GM19324 (cell line): Measurements from ENCODE around the gene MYO7B.
"Not testable (repeated sequence)": the region's sequence is repeated elsewhere in the genome, so short reads cannot be mapped to it uniquely, and the experiment has no call there.

Experiments used
- ATAC-seq: cut with Tn5 transposase; IDR thresholded peaks from one replicate; pipeline ENCODE4 v1.9.1; 2021; ENCODE audit warnings: mild to moderate bottlenecking, moderate library complexity; ENCODE audit not compliant: unreplicated experiment, low FRiP score

The MYO7B gene

GRCh38 chr2:127523269-127523939 is 12.1 kb upstream of the MYO7B start:
- no peak for ATAC-seq

GRCh38 chr2:127524198-127524834 is 11.2 kb upstream of the MYO7B start:
- ATAC-seq = not testable (repeated sequence)

GRCh38 chr2:127525691-127526131 is 9.8 kb upstream of the MYO7B start:
- ATAC-seq = peak; percentile 4

GRCh38 chr2:127526132-127527000 is 9.1 kb upstream of the MYO7B start, which contains the start of gene IWS1:
TSS of gene IWS1 (minus strand) at chr2:127526489. CDS start at chr2:127526208, 281 bp downstream.
- ATAC-seq = peak; percentile 92

GRCh38 chr2:127527001-127527804 is 8.3 kb upstream of the MYO7B start:
- ATAC-seq = peak; percentile 7

- ATAC-seq = no peak
Observed at GRCh38 chr2:127528487-127528886, 7.0 kb upstream of the MYO7B start.

- ATAC-seq = not testable (repeated sequence)
Observed at GRCh38 chr2:127529416-127529815, 6.1 kb upstream of the MYO7B start.

- ATAC-seq = no peak
Observed at GRCh38 chr2:127530245-127531140, 5.0 kb upstream of the MYO7B start.

- no peak for ATAC-seq
Observed at GRCh38 chr2:127531221-127531648, 4.2 kb upstream of the MYO7B start.

- ATAC-seq = no peak
Observed at GRCh38 chr2:127532296-127532695, 3.2 kb upstream of the MYO7B start.

- ATAC-seq = no peak
Observed at GRCh38 chr2:127535918-127536317, 435 bp downstream of the MYO7B start.

GRCh38 chr2:127536707-127537541 is 1.4 kb downstream of the MYO7B start:
- ATAC-seq = no peak

GRCh38 chr2:127537644-127538043 is 2.2 kb downstream of the MYO7B start:
- no peak for ATAC-seq

- ATAC-seq = no peak
Observed at GRCh38 chr2:127541809-127542208, 6.3 kb downstream of the MYO7B start.

GRCh38 chr2:127542231-127542630 is 6.7 kb downstream of the MYO7B start:
- no peak for ATAC-seq

- not testable (repeated sequence) for ATAC-seq
Observed at GRCh38 chr2:127543013-127543501, 7.6 kb downstream of the MYO7B start.

- no peak for ATAC-seq
Observed at GRCh38 chr2:127545189-127545588, 9.7 kb downstream of the MYO7B start.

- ATAC-seq = no peak
Observed at GRCh38 chr2:127545796-127546195, 10.3 kb downstream of the MYO7B start.
